HG02588 (cell line): ENCODE data around the gene TTN.

Source experiments
- ATAC-seq: cut with Tn5 transposase; IDR thresholded peaks from one replicate; pipeline ENCODE4 v1.9.1; 2021; ENCODE audit warnings: mild to moderate bottlenecking, moderate library complexity; ENCODE audit not compliant: unreplicated experiment

The TTN gene

GRCh38 chr2:178506101-178506500 is 301.1 kb downstream of the TTN start:
- ATAC-seq, result no peak

- no peak for ATAC-seq
Measured at GRCh38 chr2:178502751-178503150, 304.5 kb downstream of the TTN start.

GRCh38 chr2:178499640-178500039 is 307.6 kb downstream of the TTN start:
- no peak for ATAC-seq

GRCh38 chr2:178498137-178498536 is 309.1 kb downstream of the TTN start:
- ATAC-seq, result no peak

- no peak for ATAC-seq
Measured at GRCh38 chr2:178496049-178496448, 311.2 kb downstream of the TTN start.

- ATAC-seq, result no peak
Measured at GRCh38 chr2:178491612-178492011, 315.6 kb downstream of the TTN start.

- ATAC-seq, result no peak
Measured at GRCh38 chr2:178485356-178485755, 321.9 kb downstream of the TTN start.

DNA sequence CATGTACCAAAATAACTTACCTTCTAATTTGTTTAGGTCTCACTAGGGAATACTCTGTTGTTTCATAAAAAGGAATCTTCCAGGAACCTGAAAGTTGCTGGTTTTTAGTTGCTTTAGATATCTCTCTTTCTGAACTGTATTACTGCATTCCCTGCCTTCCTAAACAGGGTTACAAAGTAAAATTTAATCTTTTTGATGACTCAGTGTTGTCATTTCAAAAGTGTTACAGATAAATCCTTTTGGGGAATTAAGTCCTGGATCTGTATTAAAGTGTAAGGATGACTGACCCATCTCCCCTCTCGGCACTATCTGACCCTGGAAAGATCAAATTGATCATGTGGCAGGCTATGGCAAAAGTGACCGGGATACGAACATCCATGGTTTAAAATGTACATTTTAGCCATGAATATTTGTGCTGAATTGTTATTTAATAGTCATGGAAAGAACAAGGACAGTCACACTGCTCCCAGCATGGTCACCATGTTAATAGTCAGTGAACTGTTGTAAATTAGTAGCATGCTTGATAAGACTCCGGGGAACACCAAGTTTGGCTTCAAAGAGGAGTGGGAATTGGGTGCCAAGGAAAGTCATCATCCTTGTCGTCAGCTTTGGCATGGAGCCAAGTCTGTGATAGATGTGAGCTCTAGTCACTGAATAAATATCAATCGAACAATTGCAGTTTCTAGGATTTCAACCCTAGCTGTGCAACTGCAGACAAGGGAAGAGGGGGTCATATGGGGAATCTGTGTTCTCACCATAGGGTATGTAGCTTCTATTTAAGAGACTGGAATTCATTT is 322.8 kb downstream of the TTN start:
- no peak for ATAC-seq

DNA sequence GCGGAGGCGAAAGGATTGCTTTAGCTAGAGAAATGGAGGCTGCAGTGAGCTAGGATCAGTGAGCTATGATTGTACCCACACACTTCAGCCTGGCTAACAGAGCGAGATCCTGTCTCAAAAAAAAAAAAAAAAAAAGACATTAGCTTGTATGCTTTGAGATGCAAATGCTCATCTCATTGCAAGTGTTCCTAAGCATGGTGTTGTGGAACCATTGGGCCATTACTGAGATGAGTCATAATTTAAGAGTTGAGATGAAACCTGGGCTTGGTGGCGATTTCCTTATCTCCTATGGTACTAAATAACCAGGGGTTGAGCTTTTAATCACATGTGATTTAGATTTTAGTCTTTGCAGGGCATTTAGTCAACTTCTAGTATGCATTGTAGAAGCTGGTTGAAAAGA is 324.8 kb downstream of the TTN start:
- ATAC-seq, result no peak

- peak; percentile 75 for ATAC-seq
Measured at GRCh38 chr2:178480227-178481181, 326.7 kb downstream of the TTN start, which contains the start of gene PLEKHA3. Gene PLEKHA3, plus strand, starts transcription at chr2:178480457. Its CDS starts 413 bp downstream, at chr2:178480870.

DNA sequence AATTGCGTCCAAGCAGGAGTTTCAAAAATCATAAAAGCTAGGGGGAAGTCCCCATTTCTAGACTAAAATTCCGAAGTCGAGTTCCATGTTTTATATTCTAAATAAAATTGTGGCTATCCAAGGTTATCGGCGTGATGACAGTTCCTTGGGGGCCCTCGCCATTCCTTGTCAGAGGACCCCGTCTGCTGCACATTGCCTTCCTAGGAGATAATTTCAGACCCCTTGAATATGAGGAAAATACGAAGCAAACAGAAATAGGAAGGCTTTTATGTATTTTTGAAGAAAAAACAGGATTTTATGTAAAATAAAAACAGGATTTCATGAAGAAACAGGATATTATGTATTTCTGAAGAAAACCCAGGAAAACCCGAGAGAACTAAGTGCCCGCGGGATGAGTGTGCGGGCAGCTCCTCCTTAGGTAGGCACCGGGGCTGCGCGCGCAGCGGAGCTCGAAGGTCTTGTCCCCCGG is 327.4 kb downstream of the TTN start:
- no peak for ATAC-seq

DNA sequence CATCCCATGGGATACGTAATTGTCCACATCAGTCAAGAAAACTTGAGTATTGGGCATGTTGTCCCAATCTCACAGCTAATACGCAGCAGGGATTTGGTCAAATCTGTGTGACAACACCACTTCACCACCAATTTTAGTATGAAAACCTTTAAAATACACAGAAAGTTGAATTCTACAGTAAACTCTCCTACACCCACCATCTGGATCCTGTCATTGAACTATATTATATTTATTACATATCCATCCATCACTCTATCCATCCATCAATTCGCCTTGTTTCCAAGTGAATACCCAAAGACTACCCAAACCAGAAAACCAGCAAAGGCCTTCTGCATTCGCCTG is 328.0 kb downstream of the TTN start:
- ATAC-seq, result no peak

- peak; percentile 47 for ATAC-seq
Measured at GRCh38 chr2:178478439-178479274, 328.6 kb downstream of the TTN start, which contains the start of gene FKBP7. Gene FKBP7, minus strand, starts transcription at chr2:178478600. Its CDS starts 101 bp downstream, at chr2:178478499.

- no peak for ATAC-seq
Measured at GRCh38 chr2:178478130-178478438, 329.1 kb downstream of the TTN start.

GRCh38 chr2:178477443-178478129 is 329.6 kb downstream of the TTN start:
- ATAC-seq, result no peak

DNA sequence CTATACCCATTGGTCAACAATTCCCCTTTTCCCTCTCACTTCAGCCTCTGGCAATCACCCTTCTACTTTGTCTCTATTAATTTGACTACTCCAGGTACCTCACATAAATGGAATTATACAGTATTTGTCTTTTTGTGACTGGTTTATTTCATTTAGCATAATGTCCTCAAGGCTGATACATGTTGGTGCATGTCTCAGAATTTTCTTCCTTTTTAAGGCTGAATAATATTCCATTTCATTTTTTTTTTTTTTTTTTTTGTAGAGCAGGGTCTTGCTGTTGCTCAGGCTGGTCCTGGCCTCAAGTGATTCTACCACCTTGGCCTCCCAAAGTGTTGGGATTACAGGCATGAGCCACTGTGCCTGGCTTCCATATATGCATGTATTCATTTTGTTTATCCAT is 330.7 kb downstream of the TTN start:
- no peak for ATAC-seq
